HepG2 (cell line): ENCODE measurements around the gene GCLM. TPM values are rescaled to one million over a fixed set of nuclear protein-coding genes. Genes with fewer than 3 reads are reported as not detected.
A peak's percentile ranks its signal among the peaks of the same experiment; 100 is the strongest.

Source experiments
- AHDC1 ChIP-seq: sonication (generic); formaldehyde crosslinking; IDR thresholded peaks from 2 replicates; pipeline ENCODE4 v1.5.1; 2020; ENCODE audit warnings: mild to moderate bottlenecking, missing genetic modification reagents, borderline replicate concordance
- CTCF ChIP-seq: sonication (generic); formaldehyde crosslinking; IDR thresholded peaks from 2 replicates; pipeline ENCODE4 v1.5.0; 2020; ENCODE audit warnings: mild to moderate bottlenecking, missing genetic modification reagents, moderate library complexity
- DR1 ChIP-seq: sonication (generic); formaldehyde crosslinking; IDR thresholded peaks from 2 replicates; pipeline ENCODE4 v1.8.0; 2021; ENCODE audit warnings: mild to moderate bottlenecking, missing genetic modification reagents, inconsistent platforms
- FOXA1 ChIP-seq, 2 experiments: fragments of 450-650 bp in 1 of 2; sonication (generic) in 1 of 2; formaldehyde crosslinking in 1 of 2; IDR thresholded peaks; 2 replicates each; pipeline versions ENCODE4 v1.4.0 to v1.6.1; 2016 to 2020; ENCODE audit warnings: missing genetic modification reagents in 1 of 2
- HNF4G ChIP-seq, 2 experiments: sonication (generic) in 1 of 2; formaldehyde crosslinking in 1 of 2; IDR thresholded peaks; 2 replicates each; pipeline versions ENCODE4 v1.4.0 to v1.6.1; 2011 to 2020; ENCODE audit warnings: borderline replicate concordance in 2 of 2, low read depth in 2 of 2, mild to moderate bottlenecking in 2 of 2, low read length in 1 of 2, missing genetic modification reagents in 1 of 2, moderate library complexity in 1 of 2
- IRF1 ChIP-seq: sonication (generic); formaldehyde crosslinking; IDR thresholded peaks from 2 replicates; pipeline ENCODE4 v1.4.0; 2020; ENCODE audit warnings: low read depth, mild to moderate bottlenecking, missing genetic modification reagents
- KMT2A ChIP-seq: sonication (generic); formaldehyde crosslinking; IDR thresholded peaks from 2 replicates; pipeline ENCODE4 v1.4.0; 2020; ENCODE audit warnings: missing genetic modification reagents
- MAFK ChIP-seq, 2 experiments: IDR thresholded peaks in 1 of 2; conservative IDR thresholded peaks in 1 of 2; 2 replicates each; pipeline ENCODE4 v1.6.1; 2011; ENCODE audit warnings: improper control_type of control experiment in 2 of 2, low read length in 2 of 2
- MZF1 ChIP-seq: sonication (generic); formaldehyde crosslinking; IDR thresholded peaks from 2 replicates; pipeline ENCODE4 v1.8.1; 2023; ENCODE audit warnings: mild to moderate bottlenecking, missing genetic modification reagents, borderline replicate concordance
- PLRG1 ChIP-seq: fragments of 450-650 bp; conservative IDR thresholded peaks from 2 replicates; pipeline ENCODE4 v1.6.1; 2016
- POLR2A ChIP-seq, 2 experiments: IDR thresholded peaks; 2 replicates each; pipeline ENCODE4 v1.6.1; 2011; ENCODE audit warnings: low read depth in 2 of 2, low read length in 2 of 2, mild to moderate bottlenecking in 1 of 2, moderate library complexity in 1 of 2; ENCODE audit not compliant: insufficient read depth in 1 of 2
- RFX3 ChIP-seq: IDR thresholded peaks from 2 replicates; pipeline ENCODE4 v1.6.1; 2016; ENCODE audit warnings: missing biosample characterization, missing genetic modification reagents
- SP1 ChIP-seq, 2 experiments: fragments of 450-650 bp in 1 of 2; sonication (generic) in 1 of 2; formaldehyde crosslinking in 1 of 2; IDR thresholded peaks; 2 replicates each; pipeline versions ENCODE4 v1.4.0 to v1.6.1; 2016 to 2020; ENCODE audit warnings: missing genetic modification reagents in 1 of 2
- TFDP1 ChIP-seq: IDR thresholded peaks from 2 replicates; pipeline ENCODE4 v1.6.1; 2016; ENCODE audit warnings: missing compliant biosample characterization, missing genetic modification reagents, borderline replicate concordance
- YY1 ChIP-seq: IDR thresholded peaks from 2 replicates; pipeline ENCODE4 v1.6.1; 2011; ENCODE audit warnings: low read length, low read depth, moderate library complexity, mild to moderate bottlenecking; ENCODE audit not compliant: insufficient read depth, insufficient replicate concordance
- ZBTB1 ChIP-seq: sonication (generic); formaldehyde crosslinking; IDR thresholded peaks from 2 replicates; pipeline ENCODE4 v1.4.0; 2020; ENCODE audit warnings: missing genetic modification reagents, borderline replicate concordance
- ZFP36L1 ChIP-seq: sonication (generic); formaldehyde crosslinking; IDR thresholded peaks from 2 replicates; pipeline ENCODE4 v1.8.0; 2022; ENCODE audit warnings: mild to moderate bottlenecking, missing genetic modification reagents, moderate library complexity
- ZNF451 ChIP-seq: sonication (generic); formaldehyde crosslinking; IDR thresholded peaks from 2 replicates; pipeline ENCODE4 v1.5.0; 2020; ENCODE audit warnings: mild to moderate bottlenecking, missing genetic modification reagents
- polyA plus RNA-seq, 8 experiments: library from polyadenylated mRNA; depleted of rRNA in 3 of 8; stranded (reverse) in 7 of 8; unstranded in 1 of 8; fragments of >200 nt; fragmentation: Illumina TruSeq in 4 of 8; extraction: Trizol in 4 of 8; gene quantifications; 2 replicates each; pipeline versions ENCODE4 v1.2.1 to v1.2.3, GENCODE V29; 2011 to 2016; ENCODE audit warnings: low read depth in 4 of 8, missing spikeins in 1 of 8, mixed read lengths in 1 of 8; ENCODE audit not compliant: insufficient read depth in 1 of 8
- total RNA-seq, 5 experiments: library from RNA; depleted of rRNA; stranded (reverse); fragments of >200 nt; fragmentation: Illumina TruSeq; extraction: Trizol; gene quantifications; 2 replicates each; pipeline ENCODE4 v1.2.3, GENCODE V29; 2016; ENCODE audit warnings: low read depth in 1 of 5

Gene GCLM
- total and polyA plus RNA-seq, 2 of the 13 experiments (the other 11 are each of a cell fraction or from before 2014, with no cell fraction given) = 8.7 to 29.9 TPM

- TF ChIP-seq CTCF = peak; percentile 91
- no peak for TF ChIP-seq AHDC1 (CRISPR knock-in tag)
- TF ChIP-seq DR1 (CRISPR knock-in tag) = peak; percentile 39; the same call in 1 of the 2 replicates
- peak in 1 of 2 experiments; percentile 32; a peak in 1 of 4 replicates for TF ChIP-seq POLR2A (IDR thresholded peaks at IDR 0.05; ENCODE audit: insufficient read depth in 1 of 2, low read depth in 2 of 2, low read length in 2 of 2)
- peak; percentile 94 to 99 for TF ChIP-seq MAFK (conservative IDR thresholded peaks at IDR 0.05 in 1 of 2, IDR thresholded peaks at IDR 0.05 in 1 of 2; ENCODE audit: low read length in 2 of 2)
- TF ChIP-seq TFDP1 (CRISPR knock-in tag) = peak; percentile 87; the same call in 1 of the 2 replicates
- no peak for TF ChIP-seq SP1 (IDR thresholded peaks at IDR 0.05)
- TF ChIP-seq SP1 (CRISPR knock-in tag; IDR thresholded peaks at IDR 0.05) = peak; percentile 41; the same call in 1 of the 2 replicates
- TF ChIP-seq YY1 = peak; percentile 79
- TF ChIP-seq IRF1 (CRISPR knock-in tag) = no peak
- TF ChIP-seq PLRG1 = no peak
- TF ChIP-seq ZBTB1 (CRISPR knock-in tag) = peak; percentile 97
- TF ChIP-seq ZNF451 (CRISPR knock-in tag) = peak; percentile 30; the same call in 1 of the 2 replicates
- no peak for TF ChIP-seq ZFP36L1 (CRISPR knock-in tag)
- TF ChIP-seq MZF1 = no peak
- TF ChIP-seq RFX3 = no peak
- peak; percentile 40; the same call in 1 of the 2 replicates for TF ChIP-seq KMT2A (CRISPR knock-in tag)
- TF ChIP-seq HNF4G (IDR thresholded peaks at IDR 0.05; ENCODE audit: borderline replicate concordance, low read depth, low read length) = no peak
- TF ChIP-seq HNF4G (CRISPR knock-in tag; IDR thresholded peaks at IDR 0.05; ENCODE audit: borderline replicate concordance, low read depth) = peak; percentile 22; the same call in 1 of the 2 replicates
- TF ChIP-seq FOXA1 (IDR thresholded peaks at IDR 0.05) = no peak
- peak; percentile 47; the same call in 1 of the 2 replicates for TF ChIP-seq FOXA1 (CRISPR knock-in tag; IDR thresholded peaks at IDR 0.05)
Observed at GRCh38 chr1:93909146-93910050, at the start of gene GCLM (continued).
